K562 (cell line): Measurements from ENCODE around the gene LYRM1. TPM values are rescaled to one million over a fixed set of nuclear protein-coding genes. Genes with fewer than 3 reads are reported as not detected.
A peak's percentile ranks its signal among the peaks of the same experiment; 100 is the strongest.

Source experiments
- ARID1B ChIP-seq: fragments of 450-650 bp; IDR thresholded peaks from 2 replicates; pipeline ENCODE4 v1.6.1; 2016; ENCODE audit warnings: antibody characterized with exemption, mild to moderate bottlenecking, inconsistent platforms
- CBFA2T3 ChIP-seq: fragments of 450-650 bp; IDR thresholded peaks from 2 replicates; pipeline ENCODE4 v1.6.1; 2017
- ETV5 ChIP-seq: sonication (generic); formaldehyde crosslinking; IDR thresholded peaks from 2 replicates; pipeline ENCODE4 v1.4.0; 2020; ENCODE audit warnings: low read depth, mild to moderate bottlenecking, missing genetic modification reagents
- HLTF ChIP-seq: fragments of 450-650 bp; IDR thresholded peaks from 2 replicates; pipeline ENCODE4 v1.6.1; 2016
- KLF13 ChIP-seq: fragments of 450-650 bp; IDR thresholded peaks from 2 replicates; pipeline ENCODE4 v1.6.1; 2016; ENCODE audit warnings: missing genetic modification characterization, low read depth, mild to moderate bottlenecking, missing compliant biosample characterization, moderate library complexity, borderline replicate concordance
- MAFG ChIP-seq: fragments of 450-650 bp; conservative IDR thresholded peaks from 2 replicates; pipeline ENCODE4 v1.6.1; 2016; ENCODE audit warnings: missing genetic modification characterization, missing compliant biosample characterization
- MEIS2 ChIP-seq: fragments of 450-650 bp; IDR thresholded peaks from 2 replicates; pipeline ENCODE4 v1.6.1; 2014; ENCODE audit warnings: mild to moderate bottlenecking; ENCODE audit not compliant: partially characterized antibody
- NFIX ChIP-seq: fragments of 250-450 bp; sonication (Bioruptor Pico); IDR thresholded peaks from 2 replicates; pipeline ENCODE4 v1.4.0; 2020; ENCODE audit warnings: low read depth, mild to moderate bottlenecking, moderate library complexity
- SMARCC2 ChIP-seq: fragments of 450-650 bp; IDR thresholded peaks from 2 replicates; pipeline ENCODE4 v1.6.1; 2017; ENCODE audit warnings: antibody characterized with exemption, moderate library complexity, mild to moderate bottlenecking, low read depth
- ZBTB26 ChIP-seq: fragments of 450-650 bp; formaldehyde crosslinking; IDR thresholded peaks from 2 replicates; pipeline ENCODE4 v1.4.0; 2022; ENCODE audit warnings: missing genetic modification characterization
- ZEB2 ChIP-seq: fragments of 450-650 bp; IDR thresholded peaks from 2 replicates; pipeline ENCODE4 v1.6.1; 2016
- ZNF589 ChIP-seq: fragments of 200-800 bp; sonication (Bioruptor generic); IDR thresholded peaks from 2 replicates; pipeline ENCODE4 v1.6.1; 2016; ENCODE audit warnings: low read depth, missing genetic modification characterization, missing compliant biosample characterization
- ZNF75A ChIP-seq: fragments of 450-650 bp; formaldehyde crosslinking; IDR thresholded peaks from 2 replicates; pipeline ENCODE4 v1.4.0; 2020; ENCODE audit warnings: mild to moderate bottlenecking
- polyA plus RNA-seq, 8 experiments: library from polyadenylated mRNA; depleted of rRNA in 4 of 8; stranded (reverse) in 5 of 8; unstranded in 3 of 8; fragments of >200 nt; fragmentation: Nextera tagmentation in 2 of 8; fragmentation: Illumina TruSeq in 1 of 8; extraction: Ambion mirVana in 2 of 8; extraction: Trizol in 1 of 8; gene quantifications; 2 replicates each; pipeline versions ENCODE4 v1.2.1 to v1.2.3, GENCODE V29; 2011 to 2014; ENCODE audit warnings: inconsistent platforms in 1 of 8, missing spikeins in 1 of 8
- total RNA-seq, 7 experiments: library from RNA; depleted of rRNA in 6 of 7; stranded (reverse); fragments of >200 nt in 6 of 7; fragmentation: Illumina TruSeq in 2 of 7; extraction: Trizol in 2 of 7; gene quantifications; 2 replicates each; pipeline versions ENCODE4 v1.2.1 to v1.2.3, GENCODE V29; 2011 to 2021; ENCODE audit warnings: low replicate concordance in 1 of 7
- TF ChIP-seq, protein P1 (sequence below), 3 experiments: fragments of 200-800 bp in 1 of 3; fragments of 250-450 bp in 1 of 3; fragments of 450-650 bp in 1 of 3; sonication (Bioruptor Pico) in 1 of 3; sonication (Bioruptor generic) in 1 of 3; formaldehyde crosslinking in 1 of 3; IDR thresholded peaks; 2 replicates each; pipeline versions ENCODE4 v1.6.1 to v1.8.0; 2016 to 2022; ENCODE audit warnings: mild to moderate bottlenecking in 2 of 3, missing genetic modification characterization in 2 of 3, missing compliant biosample characterization in 1 of 3, moderate library complexity in 1 of 3
- TF ChIP-seq, protein P2 (sequence below), 2 experiments: fragments of 450-650 bp; IDR thresholded peaks; 2 replicates each; pipeline ENCODE4 v1.6.1; 2016

The LYRM1 gene
- total and polyA plus RNA-seq, 9 of the 15 experiments (the other 6 are each of a cell fraction or from before 2014, with no cell fraction given), result 17.5 to 44.1 (median 32.7) TPM

DNA sequence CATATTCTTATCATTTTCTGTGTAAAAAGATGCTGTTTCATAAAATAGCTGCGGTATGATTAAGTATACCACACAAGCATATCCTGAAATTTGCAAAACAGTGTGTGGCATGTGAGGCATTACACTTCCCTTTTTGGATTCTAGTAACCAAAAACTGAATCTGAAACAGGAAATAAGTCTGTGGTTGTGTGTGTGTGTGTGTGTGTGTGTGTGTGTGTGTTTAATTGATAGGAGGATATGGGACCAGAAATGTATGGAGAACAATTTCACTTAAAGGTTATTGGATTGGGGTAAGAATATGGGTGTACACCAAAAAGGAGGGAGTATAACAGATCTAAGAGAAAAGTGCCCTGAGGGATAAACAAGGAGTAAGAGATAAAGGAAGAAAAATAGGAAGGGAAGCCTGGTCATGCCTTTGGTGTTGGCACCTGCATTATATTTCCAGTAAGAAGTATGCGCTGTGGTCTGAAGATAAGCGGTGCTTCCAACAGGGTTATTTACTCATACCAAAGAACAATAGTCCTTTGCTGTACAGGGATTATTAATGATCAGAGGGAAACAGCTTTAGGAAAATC is 4.0 kb downstream of the LYRM1 start (continued):
- TF ChIP-seq ZEB2, result 0 out of 2 replicates have a peak, but pooled peaks have one; percentile 51
- no peak for TF ChIP-seq NFIX (CRISPR knock-in tag)
- TF ChIP-seq, protein P1, sequence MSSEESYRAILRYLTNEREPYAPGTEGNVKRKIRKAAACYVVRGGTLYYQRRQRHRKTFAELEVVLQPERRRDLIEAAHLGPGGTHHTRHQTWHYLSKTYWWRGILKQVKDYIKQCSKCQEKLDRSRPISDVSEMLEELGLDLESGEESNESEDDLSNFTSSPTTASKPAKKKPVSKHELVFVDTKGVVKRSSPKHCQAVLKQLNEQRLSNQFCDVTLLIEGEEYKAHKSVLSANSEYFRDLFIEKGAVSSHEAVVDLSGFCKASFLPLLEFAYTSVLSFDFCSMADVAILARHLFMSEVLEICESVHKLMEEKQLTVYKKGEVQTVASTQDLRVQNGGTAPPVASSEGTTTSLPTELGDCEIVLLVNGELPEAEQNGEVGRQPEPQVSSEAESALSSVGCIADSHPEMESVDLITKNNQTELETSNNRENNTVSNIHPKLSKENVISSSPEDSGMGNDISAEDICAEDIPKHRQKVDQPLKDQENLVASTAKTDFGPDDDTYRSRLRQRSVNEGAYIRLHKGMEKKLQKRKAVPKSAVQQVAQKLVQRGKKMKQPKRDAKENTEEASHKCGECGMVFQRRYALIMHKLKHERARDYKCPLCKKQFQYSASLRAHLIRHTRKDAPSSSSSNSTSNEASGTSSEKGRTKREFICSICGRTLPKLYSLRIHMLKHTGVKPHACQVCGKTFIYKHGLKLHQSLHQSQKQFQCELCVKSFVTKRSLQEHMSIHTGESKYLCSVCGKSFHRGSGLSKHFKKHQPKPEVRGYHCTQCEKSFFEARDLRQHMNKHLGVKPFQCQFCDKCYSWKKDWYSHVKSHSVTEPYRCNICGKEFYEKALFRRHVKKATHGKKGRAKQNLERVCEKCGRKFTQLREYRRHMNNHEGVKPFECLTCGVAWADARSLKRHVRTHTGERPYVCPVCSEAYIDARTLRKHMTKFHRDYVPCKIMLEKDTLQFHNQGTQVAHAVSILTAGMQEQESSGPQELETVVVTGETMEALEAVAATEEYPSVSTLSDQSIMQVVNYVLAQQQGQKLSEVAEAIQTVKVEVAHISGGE (CRISPR knock-in tag; IDR thresholded peaks at IDR 0.05), result 0 out of 6 replicates have a peak, but pooled peaks of 1 of the 3 experiments have one; percentile 34
- TF ChIP-seq HLTF, result 0 out of 2 replicates have a peak, but pooled peaks have one; percentile 17
- TF ChIP-seq KLF13 (tag), result no peak
- peak; percentile 56; the same call in 1 of the 2 replicates for TF ChIP-seq ZNF589 (CRISPR knock-in tag)
- TF ChIP-seq ZNF75A, result no peak
- peak; percentile 81 for TF ChIP-seq ARID1B
- TF ChIP-seq, protein P2, sequence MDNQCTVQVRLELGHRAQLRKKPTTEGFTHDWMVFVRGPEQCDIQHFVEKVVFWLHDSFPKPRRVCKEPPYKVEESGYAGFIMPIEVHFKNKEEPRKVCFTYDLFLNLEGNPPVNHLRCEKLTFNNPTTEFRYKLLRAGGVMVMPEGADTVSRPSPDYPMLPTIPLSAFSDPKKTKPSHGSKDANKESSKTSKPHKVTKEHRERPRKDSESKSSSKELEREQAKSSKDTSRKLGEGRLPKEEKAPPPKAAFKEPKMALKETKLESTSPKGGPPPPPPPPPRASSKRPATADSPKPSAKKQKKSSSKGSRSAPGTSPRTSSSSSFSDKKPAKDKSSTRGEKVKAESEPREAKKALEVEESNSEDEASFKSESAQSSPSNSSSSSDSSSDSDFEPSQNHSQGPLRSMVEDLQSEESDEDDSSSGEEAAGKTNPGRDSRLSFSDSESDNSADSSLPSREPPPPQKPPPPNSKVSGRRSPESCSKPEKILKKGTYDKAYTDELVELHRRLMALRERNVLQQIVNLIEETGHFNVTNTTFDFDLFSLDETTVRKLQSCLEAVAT (IDR thresholded peaks at IDR 0.05), result peak in 1 of 2 experiments; percentile 83; a peak in 2 of 4 replicates
- peak; percentile 34; the same call in 1 of the 2 replicates for TF ChIP-seq MAFG (tag)
- TF ChIP-seq ZBTB26 (CRISPR knock-in tag), result peak; percentile 86; the same call in 1 of the 2 replicates
- peak; percentile 43; the same call in 1 of the 2 replicates for TF ChIP-seq SMARCC2
- TF ChIP-seq MEIS2, result peak; percentile 11
- TF ChIP-seq ETV5 (CRISPR knock-in tag), result peak; percentile 27; the same call in 1 of the 2 replicates
- TF ChIP-seq CBFA2T3, result peak; percentile 61
